Measurements from ENCODE around the gene NUDT10.
"Not testable (repeated sequence)": the region's sequence is repeated elsewhere in the genome, so short reads cannot be mapped to it uniquely, and the experiment has no call there.

NUDT10 gene

DNA sequence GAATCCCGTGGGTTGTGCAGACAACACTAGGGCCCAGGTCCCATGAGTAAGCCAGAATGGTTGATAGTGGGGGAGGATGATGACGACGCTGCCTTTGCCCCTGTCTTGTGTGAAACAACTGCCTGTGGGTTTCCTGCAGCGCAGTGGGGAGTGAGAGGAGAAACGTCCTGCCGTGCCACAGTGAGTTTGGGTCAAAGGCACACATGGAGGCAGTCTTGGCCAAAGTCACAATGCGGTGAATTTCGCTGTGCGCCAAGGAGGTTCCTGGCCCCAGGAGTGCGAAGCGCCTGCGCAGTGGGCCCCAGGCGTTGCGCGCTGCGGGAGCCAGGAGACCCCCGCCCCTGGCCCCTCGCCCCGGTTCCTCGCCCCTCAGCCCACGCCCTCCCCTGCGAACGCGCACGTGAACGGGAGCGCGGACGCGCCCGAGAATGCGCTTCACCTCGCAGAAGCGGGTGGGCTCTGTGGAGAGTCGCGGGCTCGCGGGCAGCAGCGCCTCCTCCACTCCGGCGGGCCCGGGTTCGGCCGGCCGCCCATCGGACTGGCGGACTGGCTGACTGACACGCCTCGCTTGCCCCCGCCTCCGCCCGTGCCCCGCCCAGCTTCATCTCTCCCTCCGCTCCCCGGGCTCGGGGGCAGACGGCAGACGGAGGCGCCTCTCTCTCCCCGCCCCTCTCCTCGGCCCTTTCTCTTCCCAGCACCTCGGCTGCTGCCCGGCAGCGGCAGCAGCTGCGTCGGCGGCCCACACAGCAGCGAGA, at the start of gene NUDT10:
Gene NUDT10, plus strand, starts transcription at position 635 of the 755 bp plus-strand sequence. CDS start 144 bp downstream, outside the sequence.
- peak; percentile 8 for DNase-seq (ENCODE audit: low read depth)
- TF ChIP-seq, protein P1, sequence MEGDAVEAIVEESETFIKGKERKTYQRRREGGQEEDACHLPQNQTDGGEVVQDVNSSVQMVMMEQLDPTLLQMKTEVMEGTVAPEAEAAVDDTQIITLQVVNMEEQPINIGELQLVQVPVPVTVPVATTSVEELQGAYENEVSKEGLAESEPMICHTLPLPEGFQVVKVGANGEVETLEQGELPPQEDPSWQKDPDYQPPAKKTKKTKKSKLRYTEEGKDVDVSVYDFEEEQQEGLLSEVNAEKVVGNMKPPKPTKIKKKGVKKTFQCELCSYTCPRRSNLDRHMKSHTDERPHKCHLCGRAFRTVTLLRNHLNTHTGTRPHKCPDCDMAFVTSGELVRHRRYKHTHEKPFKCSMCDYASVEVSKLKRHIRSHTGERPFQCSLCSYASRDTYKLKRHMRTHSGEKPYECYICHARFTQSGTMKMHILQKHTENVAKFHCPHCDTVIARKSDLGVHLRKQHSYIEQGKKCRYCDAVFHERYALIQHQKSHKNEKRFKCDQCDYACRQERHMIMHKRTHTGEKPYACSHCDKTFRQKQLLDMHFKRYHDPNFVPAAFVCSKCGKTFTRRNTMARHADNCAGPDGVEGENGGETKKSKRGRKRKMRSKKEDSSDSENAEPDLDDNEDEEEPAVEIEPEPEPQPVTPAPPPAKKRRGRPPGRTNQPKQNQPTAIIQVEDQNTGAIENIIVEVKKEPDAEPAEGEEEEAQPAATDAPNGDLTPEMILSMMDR (conservative IDR thresholded peaks at IDR 0.05; ENCODE audit: low read depth, low read length) = no peak
- peak within 1 kb of the TSS; percentile 49 for H3K4me3 ChIP-seq (ENCODE audit: low read length)

DNA sequence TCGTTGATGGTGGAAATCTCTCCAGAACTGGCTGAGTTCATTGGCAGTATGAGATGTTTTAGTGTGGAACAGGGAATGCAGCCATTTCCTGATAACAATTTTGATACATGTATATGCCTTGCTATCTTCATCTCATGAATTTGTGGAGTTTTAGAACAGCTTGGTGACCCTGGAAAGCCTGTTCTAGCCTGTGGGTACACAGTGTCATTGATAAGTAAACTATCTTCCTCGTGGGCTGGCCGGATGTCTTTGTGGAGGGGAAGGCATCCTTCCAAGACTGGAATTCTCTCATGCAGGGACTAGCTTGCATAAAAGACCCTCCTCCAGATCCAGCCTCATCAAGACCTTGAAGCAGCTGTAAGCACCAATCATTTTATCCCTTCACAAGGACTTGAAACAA, 40.2 kb upstream of the NUDT10 start:
- DNase-seq (ENCODE audit: low read depth) = no peak
- TF ChIP-seq, protein P1 (conservative IDR thresholded peaks at IDR 0.05; ENCODE audit: low read depth, low read length) = no peak

DNA sequence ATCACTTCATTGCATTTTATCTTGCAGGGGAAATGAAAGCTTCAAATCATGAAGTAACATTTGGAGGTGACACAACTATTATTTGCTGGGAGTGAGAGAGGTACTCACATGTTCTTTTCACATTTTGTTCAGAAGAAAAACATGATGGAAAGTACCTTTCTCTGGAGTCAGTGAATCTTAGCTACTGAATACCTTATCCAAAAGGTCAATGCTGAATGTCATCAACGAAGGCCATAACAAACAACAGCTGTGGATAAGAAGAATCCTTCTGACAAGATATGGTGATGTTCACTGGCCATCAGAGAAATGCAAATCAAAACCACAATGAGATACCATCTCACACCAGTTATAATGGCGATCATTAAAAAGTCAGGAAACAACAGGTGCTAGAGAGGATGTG, 36.5 kb upstream of the NUDT10 start:
- no peak overlapping the region for H3K4me3 ChIP-seq (ENCODE audit: low read length)
- TF ChIP-seq, protein P1 (conservative IDR thresholded peaks at IDR 0.05; ENCODE audit: low read depth, low read length) = no peak
- DNase-seq (ENCODE audit: low read depth) = no peak

More for the DNA sequence above, 40.2 kb upstream of the NUDT10 start:
- no peak overlapping the region for H3K4me3 ChIP-seq (ENCODE audit: low read length)

- no peak for DNase-seq (ENCODE audit: low read depth)
- TF ChIP-seq, protein P1 (conservative IDR thresholded peaks at IDR 0.05; ENCODE audit: low read depth, low read length) = no peak
- H3K4me3 ChIP-seq (ENCODE audit: low read length) = no peak overlapping the region
Observed at GRCh38 chrX:51316271-51316670, 16.4 kb upstream of the NUDT10 start.

GRCh38 chrX:51332943-51333785, 542 bp downstream of the NUDT10 start:
- not testable (repeated sequence) for DNase-seq (ENCODE audit: low read depth)
- H3K4me3 ChIP-seq (ENCODE audit: low read length) = peak overlapping the region; percentile 49

GRCh38 chrX:51334276-51334675, 1.7 kb downstream of the NUDT10 start:
- TF ChIP-seq, protein P1 (conservative IDR thresholded peaks at IDR 0.05; ENCODE audit: low read depth, low read length) = no peak
- DNase-seq (ENCODE audit: low read depth) = no peak
- H3K4me3 ChIP-seq (ENCODE audit: low read length) = no peak overlapping the region

DNA sequence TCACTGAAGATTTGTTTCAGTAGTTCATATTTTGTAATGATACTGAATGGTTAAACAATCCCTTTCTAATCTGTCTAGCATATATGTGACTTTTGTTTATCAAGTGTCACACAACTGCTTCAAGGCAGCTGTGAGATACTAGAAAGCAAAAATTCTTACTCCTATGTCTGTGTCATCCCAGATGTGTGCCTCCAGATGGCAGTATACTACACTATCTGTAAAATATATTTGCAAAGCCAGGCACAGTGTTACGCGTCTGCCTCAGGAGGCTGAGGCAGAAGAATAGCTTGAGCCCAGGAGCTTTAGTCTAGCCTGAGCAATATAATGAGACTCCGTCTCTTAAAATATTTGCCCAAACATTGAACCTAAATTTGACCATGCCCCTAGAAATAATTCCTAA, 4.0 kb downstream of the NUDT10 start:
- H3K4me3 ChIP-seq (ENCODE audit: low read length) = no peak overlapping the region
- DNase-seq (ENCODE audit: low read depth) = peak; percentile 10
- TF ChIP-seq, protein P1 (conservative IDR thresholded peaks at IDR 0.05; ENCODE audit: low read depth, low read length) = peak; percentile 58

All from retinal pigment epithelial cell (primary cell).